OCI-LY1 (cell line): Measurements from ENCODE around the gene RPS16.
A peak's percentile ranks its signal among the peaks of the same experiment; 100 is the strongest.

Source experiments
- H2AFZ ChIP-seq: fragments of 200-600 bp; sonication (generic), shearing (Covaris generic); 2 replicates; pipeline ENCODE4 v1.6.0; 2014; ENCODE audit warnings: antibody characterized with exemption, mild to moderate bottlenecking, low read length
- H3F3A ChIP-seq: fragments of 200-600 bp; sonication (generic), shearing (Covaris generic); 2 replicates; pipeline ENCODE4 v1.6.0; 2014; ENCODE audit warnings: mild to moderate bottlenecking, antibody characterized with exemption, low read length, moderate library complexity; ENCODE audit not compliant: insufficient read depth
- H3K27ac ChIP-seq: fragments of 200-600 bp; sonication (generic); 2 replicates; pipeline ENCODE4 v1.5.1; 2014; ENCODE audit warnings: low read length, mixed run types, mild to moderate bottlenecking, low read depth; ENCODE audit not compliant: poor library complexity, severe bottlenecking
- H3K27me3 ChIP-seq: fragments of 200-600 bp; sonication (generic); 2 replicates; pipeline ENCODE4 v1.6.0; 2014; ENCODE audit warnings: antibody characterized with exemption, mild to moderate bottlenecking, low read length, moderate library complexity; ENCODE audit not compliant: insufficient read depth
- H3K36me3 ChIP-seq: fragments of 200-600 bp; sonication (generic); 2 replicates; pipeline ENCODE4 v1.6.1; 2014; ENCODE audit warnings: mild to moderate bottlenecking, antibody characterized with exemption, low read length, moderate library complexity, mixed read lengths; ENCODE audit not compliant: insufficient read depth
- H3K4me1 ChIP-seq: fragments of 200-600 bp; sonication (generic); 2 replicates; pipeline ENCODE4 v1.5.1; 2014; ENCODE audit warnings: mild to moderate bottlenecking, low read length, moderate library complexity; ENCODE audit not compliant: insufficient read depth, severe bottlenecking
- H3K4me2 ChIP-seq: fragments of 200-600 bp; sonication (generic), shearing (Covaris generic); 2 replicates; pipeline ENCODE4 v1.6.1; 2014; ENCODE audit warnings: low read length
- H3K4me3 ChIP-seq: fragments of 200-600 bp; sonication (generic); 2 replicates; pipeline ENCODE4 v1.5.1; 2014; ENCODE audit warnings: low read length, low read depth, mild to moderate bottlenecking, mixed read lengths; ENCODE audit not compliant: poor library complexity, severe bottlenecking
- H3K79me2 ChIP-seq: fragments of 200-600 bp; shearing (Covaris generic); 2 replicates; pipeline ENCODE4 v1.6.1; 2016; ENCODE audit warnings: mixed run types, low read length, mixed read lengths; ENCODE audit not compliant: insufficient read depth
- H3K9ac ChIP-seq: fragments of 200-600 bp; sonication (generic), shearing (Covaris generic); 2 replicates; pipeline ENCODE4 v1.6.1; 2014; ENCODE audit warnings: mild to moderate bottlenecking, low read length, mixed read lengths
- H3K9me2 ChIP-seq: fragments of 200-600 bp; sonication (generic), shearing (Covaris generic); 2 replicates; pipeline ENCODE4 v1.6.1; 2014; ENCODE audit warnings: low read depth, mild to moderate bottlenecking, low read length, mixed read lengths
- H3K9me3 ChIP-seq: fragments of 200-600 bp; shearing (Covaris generic); 2 replicates; pipeline ENCODE4 v1.6.1; 2014; ENCODE audit warnings: low read length, mixed read lengths
- H4K20me1 ChIP-seq: fragments of 200-600 bp; sonication (generic), shearing (Covaris generic); 2 replicates; pipeline ENCODE4 v1.6.0; 2016; ENCODE audit warnings: mild to moderate bottlenecking, low read length; ENCODE audit not compliant: insufficient read depth
- CTCF ChIP-seq: fragments of 200-600 bp; sonication (generic), shearing (Covaris generic); IDR thresholded peaks from 2 replicates; pipeline ENCODE4 v1.5.1; 2017; ENCODE audit warnings: mild to moderate bottlenecking, antibody characterized with exemption, low read length, moderate library complexity, mixed read lengths
- EZH2 ChIP-seq: fragments of 200-600 bp; sonication (generic), shearing (Covaris generic); IDR thresholded peaks from 2 replicates; pipeline ENCODE4 v1.8.0; 2017; ENCODE audit warnings: borderline replicate concordance, mixed run types, mild to moderate bottlenecking, antibody characterized with exemption, low read length, moderate library complexity, mixed read lengths

RPS16 gene

GRCh38 chr19:39475748-39476147, 40.0 kb upstream of the RPS16 start:
- Histone ChIP-seq H3K9me2 (no peaks in the 10 kb centered on the region), H3K36me3 (peaks cover 59% of the 10 kb centered on the region)

GRCh38 chr19:39474139-39474620, 38.4 kb upstream of the RPS16 start:
- H3K4me1 ChIP-seq: no peaks in the 10 kb centered on the region
- H2AFZ ChIP-seq: no peak overlapping the region
- peaks cover 74% of the 10 kb centered on the region for H3K36me3 ChIP-seq
- H3K9ac ChIP-seq: no peak overlapping the region
- H3K4me2 ChIP-seq: no peak overlapping the region
- no peaks in the 10 kb centered on the region for H3K9me2 ChIP-seq
- H3F3A ChIP-seq: peaks cover 4% of the 10 kb centered on the region; the same call in 1 of the 2 replicates
- no peaks in the 10 kb centered on the region for H3K79me2 ChIP-seq
- no peak overlapping the region for H3K27ac ChIP-seq
- H3K27me3 ChIP-seq: no peaks in the 10 kb centered on the region
- no peaks in the 10 kb centered on the region for H3K9me3 ChIP-seq
- H3K4me3 ChIP-seq: no peak overlapping the region
- TF ChIP-seq EZH2 (no peak), CTCF (peak; percentile 92)
- H4K20me1 ChIP-seq: no peaks in the 10 kb centered on the region

More at GRCh38 chr19:39475748-39476147, 40.0 kb upstream of the RPS16 start:
- Histone ChIP-seq H3K4me3 (no peak overlapping the region), H3K79me2 (peaks cover under 1% of the 10 kb centered on the region; the same call in 1 of the 2 replicates), H3F3A (peaks cover 4% of the 10 kb centered on the region; the same call in 1 of the 2 replicates), H3K9me3 (no peaks in the 10 kb centered on the region), H4K20me1 (no peaks in the 10 kb centered on the region), H3K4me2 (no peak overlapping the region), H3K4me1 (peaks cover 13% of the 10 kb centered on the region), H3K9ac (no peak overlapping the region), H3K27me3 (no peaks in the 10 kb centered on the region), H2AFZ (no peak overlapping the region), H3K27ac (no peak overlapping the region)
- TF ChIP-seq CTCF (no peak), EZH2 (no peak)

GRCh38 chr19:39473443-39473960, 37.8 kb upstream of the RPS16 start:
- no peaks in the 10 kb centered on the region for H4K20me1 ChIP-seq
- no peak for TF ChIP-seq EZH2
- no peak for TF ChIP-seq CTCF
- H3K4me1 ChIP-seq: no peaks in the 10 kb centered on the region
- H3K36me3 ChIP-seq: peaks cover 81% of the 10 kb centered on the region
- no peaks in the 10 kb centered on the region for H3K27me3 ChIP-seq
- no peaks in the 10 kb centered on the region for H3K79me2 ChIP-seq
- no peak overlapping the region for H3K27ac ChIP-seq
- H3K4me3 ChIP-seq: no peak overlapping the region
- peaks cover 1% of the 10 kb centered on the region; the same call in 1 of the 2 replicates for H3F3A ChIP-seq
- no peaks in the 10 kb centered on the region for H3K9me2 ChIP-seq
- no peaks in the 10 kb centered on the region for H3K9me3 ChIP-seq
- H3K9ac ChIP-seq: no peak overlapping the region
- no peak overlapping the region for H3K4me2 ChIP-seq
- H2AFZ ChIP-seq: no peak overlapping the region
